HCEC 1CT (cell line): ENCODE results near the gene CTPS1.
A peak's percentile ranks its signal among the peaks of the same experiment; 100 is the strongest.

Experiments used
- DNase-seq: peaks from one replicate; pipeline ENCODE4 v3.0.0-alpha.2; 2017

CTPS1 gene

DNA sequence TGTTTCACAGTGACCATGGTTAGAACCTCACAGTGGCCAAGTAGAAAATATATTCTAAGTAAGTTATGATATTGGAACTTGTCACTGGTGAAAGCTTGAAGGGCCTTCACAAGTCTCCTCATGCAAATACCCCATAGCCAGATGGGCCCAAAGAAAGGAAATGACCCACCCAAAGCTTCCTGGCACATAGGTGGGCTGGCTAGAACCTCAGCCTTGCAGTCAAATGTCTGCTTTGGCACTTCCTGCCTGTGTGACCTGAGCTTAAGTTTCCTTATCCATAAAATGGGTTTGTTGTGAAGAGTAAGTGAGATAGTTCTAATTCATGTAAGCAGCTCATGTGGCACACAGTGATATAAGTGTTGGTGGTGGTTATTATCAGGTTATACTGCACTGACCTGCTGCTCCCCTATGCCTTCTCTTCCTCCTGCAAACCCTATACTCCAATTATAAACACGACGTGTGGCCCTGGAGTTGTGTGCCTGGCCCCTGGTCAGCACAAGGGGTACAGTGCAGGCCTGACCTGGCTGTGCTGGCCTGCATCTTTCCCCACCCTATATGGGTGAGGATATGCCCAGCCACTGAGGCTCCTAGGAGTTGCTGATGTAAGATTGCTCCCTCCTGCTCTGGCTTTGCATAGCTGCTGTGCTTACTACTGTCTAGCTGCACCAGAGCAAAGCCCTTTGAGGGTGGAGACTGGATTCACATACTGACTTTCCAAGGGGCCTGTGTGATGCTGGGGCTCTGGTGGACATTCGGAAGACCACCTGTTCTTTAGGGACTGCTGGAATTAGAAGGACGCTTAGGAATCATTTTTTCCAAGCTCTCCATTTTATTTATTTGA, 46.7 kb downstream of the CTPS1 start:
- no peak for DNase-seq

DNA sequence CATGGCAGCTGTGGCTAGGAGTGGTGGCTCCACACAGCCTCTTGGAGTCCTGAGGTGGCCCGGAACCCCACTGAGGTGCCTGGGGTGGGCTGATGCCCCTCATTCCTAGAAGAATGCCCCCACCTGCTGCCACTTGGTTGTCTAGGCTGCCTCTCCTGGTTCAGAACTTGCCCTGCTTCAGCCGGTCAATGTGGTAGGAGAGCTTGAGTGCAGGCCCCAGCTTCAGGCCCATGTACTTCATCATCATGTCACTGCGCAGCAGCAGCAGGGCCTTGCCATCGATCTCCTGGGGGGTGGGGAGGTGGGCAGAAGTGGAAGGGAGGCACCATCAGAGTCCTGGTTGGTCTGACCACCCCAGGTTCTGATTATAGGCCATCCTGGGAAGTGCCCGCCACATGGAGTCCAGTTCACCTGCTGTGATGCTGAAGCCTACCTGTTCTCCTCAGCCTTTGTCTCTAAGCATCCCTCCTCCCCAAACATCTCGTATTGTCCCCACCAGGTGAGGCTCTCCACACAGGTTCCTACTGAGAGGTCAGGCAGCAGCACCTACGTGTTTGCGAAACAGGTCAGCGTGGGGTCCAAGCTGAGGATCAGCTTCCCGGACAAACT, 48.6 kb downstream of the CTPS1 start:
- DNase-seq, result no peak

DNA sequence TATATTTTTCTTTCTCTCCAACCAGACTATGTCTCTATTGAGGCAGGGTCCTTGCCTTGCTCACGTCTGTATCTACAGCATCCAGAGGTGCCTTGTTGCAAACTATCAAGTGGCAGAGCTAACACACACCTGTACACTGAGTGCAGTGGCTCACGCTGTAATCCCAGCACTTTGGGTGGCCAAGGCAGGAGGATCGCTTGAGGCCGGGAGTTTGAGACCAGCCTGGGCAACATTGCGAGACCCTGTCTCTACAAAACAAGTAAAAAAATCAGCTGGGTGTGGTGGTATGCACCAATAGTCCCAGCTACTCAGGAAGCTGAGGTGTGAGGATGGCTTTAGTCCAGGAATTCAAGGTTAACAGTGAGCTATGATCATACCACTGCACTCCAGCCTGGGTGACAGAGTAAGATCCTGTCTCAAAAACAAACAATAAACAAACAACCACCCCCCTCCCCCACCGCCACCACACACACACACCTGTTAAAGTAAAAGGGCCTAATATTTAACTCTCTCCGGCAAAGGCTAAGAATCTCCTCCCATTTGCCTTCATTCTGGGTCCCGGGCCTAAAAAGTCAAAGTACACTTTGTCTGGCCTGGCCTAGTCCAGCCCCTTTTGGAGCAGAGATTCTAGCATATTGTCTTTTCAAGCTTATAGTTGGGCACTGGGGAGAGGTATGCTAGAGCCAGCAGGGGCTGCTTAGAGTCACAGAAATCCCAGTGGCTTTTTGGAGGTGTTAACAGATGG, 51.5 kb downstream of the CTPS1 start:
- DNase-seq, result no peak

DNA sequence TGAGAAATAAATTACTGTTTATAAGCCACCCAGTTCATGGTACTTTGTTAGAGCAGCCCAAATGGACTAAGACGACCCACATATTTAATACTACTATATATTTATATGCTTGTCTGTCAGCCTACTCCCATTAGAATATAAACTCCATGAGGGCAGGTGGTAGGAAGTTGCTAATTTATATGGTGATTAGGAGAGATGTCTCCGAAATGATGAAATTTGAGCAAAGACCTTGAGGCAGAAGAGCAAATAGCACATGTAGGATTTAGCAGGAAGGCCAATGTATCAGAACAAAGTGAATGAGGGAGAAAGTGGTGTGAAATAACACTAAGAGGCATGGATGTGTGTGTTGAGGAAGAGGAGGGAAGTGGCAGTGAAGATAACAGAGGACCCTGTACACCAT, 52.7 kb downstream of the CTPS1 start:
- no peak for DNase-seq

DNA sequence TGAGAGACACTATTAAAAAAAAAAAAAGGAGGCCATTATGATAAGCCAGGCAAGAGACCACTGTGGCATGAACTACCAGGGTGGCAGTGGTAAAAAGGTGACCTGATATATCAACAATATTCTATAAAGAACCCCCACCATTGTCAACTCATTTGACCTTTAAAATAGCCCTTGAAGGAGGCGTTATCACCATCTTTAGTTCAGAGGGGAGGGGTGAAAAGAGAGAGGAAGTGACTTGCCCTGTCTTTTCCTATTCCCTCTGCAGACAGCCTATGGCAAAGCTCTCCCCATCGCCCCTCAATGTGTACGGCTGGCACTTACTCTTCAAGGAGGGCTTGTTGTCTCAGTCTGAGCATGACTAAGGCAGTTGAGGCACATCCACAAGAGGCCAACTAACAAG, 53.8 kb downstream of the CTPS1 start:
- no peak for DNase-seq

DNA sequence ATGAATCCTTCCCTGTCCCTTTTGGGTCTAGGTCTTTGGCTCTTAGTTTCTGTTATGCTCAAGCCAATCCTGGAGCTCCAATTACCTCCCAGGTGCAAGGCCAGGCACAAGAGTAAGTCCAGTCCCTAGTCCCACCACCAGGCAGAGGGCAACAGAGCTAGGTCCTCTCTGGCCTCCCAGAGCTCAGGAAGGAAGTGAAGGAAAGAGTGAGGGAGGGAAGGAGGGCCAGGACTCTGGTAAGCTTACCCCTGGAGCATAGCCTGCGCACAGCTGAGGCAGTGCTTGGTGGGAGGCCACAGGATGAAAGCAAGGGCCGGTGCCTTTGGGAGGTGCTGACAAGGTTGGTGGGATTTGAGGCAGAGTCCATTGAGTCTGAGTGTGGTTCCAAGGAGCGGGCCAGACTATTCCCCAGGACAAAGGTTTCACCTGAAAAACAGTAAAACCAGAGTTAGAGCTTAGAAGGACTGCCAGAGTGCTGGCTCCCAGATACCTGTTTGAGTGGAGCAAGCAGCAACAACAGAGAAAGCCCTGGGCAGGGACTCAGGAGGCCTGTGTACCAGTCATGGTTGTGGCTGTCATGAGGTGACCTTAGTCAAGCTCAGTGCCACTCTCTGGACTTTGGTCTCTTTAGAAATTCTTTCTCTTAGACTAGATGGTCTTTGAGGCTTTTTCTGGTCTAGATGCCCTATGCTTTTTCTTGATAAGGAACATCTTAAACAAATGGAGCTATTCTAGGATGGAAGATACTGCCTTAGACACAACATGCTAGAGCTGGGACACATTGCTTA, 57.8 kb downstream of the CTPS1 start:
- DNase-seq, result no peak

DNA sequence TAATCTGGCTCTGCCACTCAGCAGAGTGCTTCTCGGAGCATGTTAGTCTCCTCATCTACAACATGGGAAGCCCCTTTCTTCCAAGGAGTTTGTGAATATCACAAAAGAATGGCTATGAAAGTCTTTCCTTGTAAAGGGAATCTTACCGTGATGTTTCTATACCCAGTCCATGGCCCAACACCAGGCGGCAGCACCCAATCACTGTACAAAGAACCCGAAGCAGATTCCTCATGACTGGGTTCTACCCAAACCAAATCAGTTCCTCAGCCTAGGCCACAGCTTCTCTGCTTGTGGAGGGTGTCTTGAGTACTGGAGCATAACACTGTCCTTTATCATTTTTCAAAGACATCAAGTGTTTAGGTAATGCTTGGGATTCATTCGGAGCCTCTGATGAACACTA, 58.6 kb downstream of the CTPS1 start:
- DNase-seq, result no peak

DNA sequence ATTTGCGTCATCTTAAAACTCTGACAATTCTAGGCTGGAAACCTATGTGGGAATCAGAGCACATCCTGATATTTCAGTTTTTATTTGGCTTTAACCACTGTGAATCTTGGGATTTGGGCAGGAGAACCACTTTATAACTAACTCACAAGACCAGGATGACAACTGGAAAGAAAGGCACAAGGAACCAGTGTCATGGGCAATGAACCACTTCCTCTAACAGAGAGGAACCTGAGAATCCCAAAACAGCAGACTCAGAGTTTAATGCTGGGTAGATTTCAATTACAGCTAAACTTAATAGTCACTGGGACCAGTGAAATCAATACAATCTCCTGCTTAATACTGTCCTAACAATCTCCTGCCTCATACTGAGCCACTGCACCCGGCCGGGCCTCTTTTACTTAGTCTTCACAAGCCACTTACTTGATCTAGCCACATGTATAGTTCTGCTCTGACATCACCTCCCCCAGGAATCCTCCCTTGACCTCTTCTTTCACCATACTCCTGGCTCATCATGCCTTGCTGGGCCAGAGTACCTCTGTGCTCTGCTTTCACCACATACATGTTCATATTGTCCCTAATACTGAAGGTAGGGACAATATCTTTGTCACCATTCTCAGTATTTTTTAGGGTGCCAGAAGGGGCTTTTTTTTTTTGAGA, 62.2 kb downstream of the CTPS1 start:
- peak; percentile 9 for DNase-seq

DNA sequence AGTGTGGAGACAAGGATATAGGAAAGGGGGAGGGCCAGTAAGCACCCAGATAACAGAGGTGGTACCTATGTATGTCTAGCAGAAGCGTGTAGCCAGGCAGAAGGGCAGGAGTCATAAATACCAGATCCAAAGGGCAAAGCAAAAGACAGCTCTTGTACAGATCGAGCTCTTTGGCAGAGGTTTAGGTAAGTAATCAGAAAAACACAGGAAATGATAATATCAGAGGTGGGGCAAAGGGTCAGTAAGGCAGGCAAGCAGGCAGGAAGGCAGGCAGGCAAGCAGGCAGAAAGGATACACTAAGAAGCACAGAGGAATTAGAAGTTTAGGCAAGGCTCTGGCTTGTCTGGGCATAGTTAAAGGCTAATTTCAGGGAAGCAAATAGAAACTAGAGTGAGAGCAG, 64.7 kb downstream of the CTPS1 start:
- no peak for DNase-seq

DNA sequence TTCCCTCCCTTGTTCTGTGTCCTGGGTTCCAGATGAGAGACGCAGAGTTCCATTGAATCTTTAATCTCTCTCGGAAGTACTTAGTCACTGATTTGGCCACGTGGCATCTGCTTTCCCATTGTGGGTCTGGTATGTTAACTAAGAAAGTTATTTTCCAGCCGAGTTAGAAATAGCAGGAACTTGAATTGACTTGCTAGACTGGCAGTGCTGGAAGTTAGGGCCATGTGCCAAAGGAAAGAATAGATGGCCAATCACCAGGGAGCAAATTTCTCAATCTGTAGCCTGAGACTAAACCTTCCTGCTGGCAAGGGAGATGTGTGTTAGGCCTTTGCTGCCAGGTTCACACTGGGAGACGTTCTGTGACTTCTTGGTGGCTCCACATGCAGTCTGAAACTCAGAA, 66.2 kb downstream of the CTPS1 start:
- no peak for DNase-seq

DNA sequence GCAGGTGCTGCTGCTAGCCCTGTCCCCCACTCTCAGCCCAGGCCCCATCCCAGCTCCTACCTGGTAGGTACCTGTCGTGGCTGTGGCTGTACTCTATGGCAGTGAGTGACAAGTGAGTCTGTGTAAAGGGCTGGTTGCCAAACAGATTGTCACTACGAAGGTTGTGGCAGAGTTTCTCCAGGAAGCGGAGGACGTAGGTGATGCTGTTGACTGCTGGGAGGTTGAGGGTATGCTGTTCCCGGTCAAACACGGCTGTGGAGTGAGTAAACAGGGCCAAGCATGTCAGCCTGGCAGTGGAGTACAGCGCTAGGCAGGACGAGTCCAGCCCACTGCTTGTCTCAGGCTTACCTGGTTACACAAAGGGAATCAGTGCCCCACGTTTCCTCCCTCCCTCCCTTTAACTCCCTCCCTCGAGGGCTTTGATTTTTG, 66.9 kb downstream of the CTPS1 start:
- DNase-seq, result no peak

DNA sequence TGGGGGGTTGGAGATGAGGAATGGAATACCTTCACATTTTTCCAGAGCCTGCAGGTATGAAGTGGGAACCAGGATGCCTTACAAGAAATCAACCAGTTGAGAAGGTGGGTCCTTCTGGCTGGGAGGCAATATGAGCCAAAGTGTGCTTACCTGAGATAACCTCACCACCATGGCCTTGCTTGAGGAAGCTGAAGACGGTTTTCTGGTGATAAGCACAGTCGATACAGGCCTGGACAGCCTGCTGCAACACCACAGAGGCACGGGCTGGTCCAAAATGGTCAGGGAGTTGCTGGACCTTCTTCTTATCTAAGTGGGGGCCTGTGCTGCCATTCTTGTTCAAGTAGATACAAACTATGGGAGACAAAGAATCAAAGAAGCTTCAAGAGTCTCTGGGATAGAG, 69.0 kb downstream of the CTPS1 start:
- DNase-seq, result no peak

DNA sequence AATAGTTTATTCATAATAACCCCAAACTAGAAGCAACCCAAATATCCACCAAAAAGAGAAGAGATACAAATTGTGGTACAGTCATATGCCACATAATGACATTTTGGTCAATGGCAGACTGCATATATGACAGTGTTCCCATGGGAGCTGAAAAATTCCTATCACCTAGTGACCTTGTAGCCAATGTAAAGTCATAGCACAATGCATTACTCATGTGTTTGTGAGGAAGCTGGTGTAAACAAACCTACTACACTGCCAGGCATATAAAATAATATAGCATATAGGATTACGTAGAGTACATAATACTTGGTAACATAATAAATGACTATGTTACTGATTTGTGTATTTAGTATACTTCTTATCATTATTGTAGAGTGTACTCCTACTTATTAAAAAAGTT, 71.5 kb downstream of the CTPS1 start:
- DNase-seq, result no peak

DNA sequence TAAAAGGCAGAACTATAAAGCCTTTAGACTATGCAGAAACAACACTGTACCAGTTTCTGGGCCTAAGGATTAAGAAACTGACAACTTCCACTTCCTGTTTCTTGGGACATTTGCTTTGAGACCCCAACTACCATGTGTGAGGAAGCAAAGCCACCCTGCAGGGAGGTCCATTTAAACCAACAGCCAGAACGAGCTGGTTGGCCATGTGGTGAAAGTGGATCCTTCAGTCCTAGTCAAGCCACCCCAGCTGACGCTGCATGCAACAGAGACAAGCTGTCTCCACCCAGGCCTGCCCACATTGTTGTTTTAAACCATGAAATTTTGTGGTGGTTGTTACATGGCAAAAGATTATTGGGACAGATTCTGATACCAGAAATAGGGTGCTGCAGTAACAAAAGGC, 73.8 kb downstream of the CTPS1 start:
- no peak for DNase-seq

DNA sequence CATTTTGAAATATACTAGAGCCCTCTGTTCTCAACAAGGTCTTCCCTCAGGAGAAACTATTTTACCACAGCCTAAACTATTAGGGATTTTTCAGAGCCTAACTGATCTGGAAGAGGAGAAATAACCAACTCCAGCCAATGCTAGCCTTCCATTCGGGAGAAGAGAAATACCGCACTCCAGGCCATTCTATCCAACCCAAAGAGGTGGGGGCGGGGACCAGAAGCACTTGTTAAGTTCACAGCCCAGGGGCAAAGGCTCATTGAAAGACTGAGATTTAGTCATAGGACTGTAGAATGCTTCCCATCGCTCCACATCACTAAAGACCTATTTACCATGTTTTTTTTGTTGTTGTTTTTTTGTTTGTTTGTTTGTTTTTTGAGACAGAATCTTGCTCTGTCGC, 77.4 kb downstream of the CTPS1 start:
- no peak for DNase-seq
